H9 (cell line): ENCODE measurements around the gene EMC9. TPM values are rescaled to one million over a fixed set of nuclear protein-coding genes. Genes with fewer than 3 reads are reported as not detected.

Experiments used
- DNase-seq: peaks from one replicate; pipeline ENCODE4 v3.0.0-alpha.2; 2017
- H2AFZ ChIP-seq: one replicate; pipeline ENCODE4 v1.6.1; 2013; ENCODE audit warnings: mild to moderate bottlenecking, low read length, control low read depth, moderate library complexity
- H2AK5ac ChIP-seq: 2 replicates; pipeline ENCODE4 v1.6.1; 2013; ENCODE audit warnings: low read length, control low read depth, mixed read lengths; ENCODE audit not compliant: insufficient read length
- H2BK120ac ChIP-seq: one replicate; pipeline ENCODE4 v1.6.1; 2013; ENCODE audit warnings: low read depth, mild to moderate bottlenecking, low read length, control low read depth, inconsistent platforms; ENCODE audit not compliant: poor library complexity, severe bottlenecking
- H2BK12ac ChIP-seq: 2 replicates; pipeline ENCODE4 v1.6.1; 2013; ENCODE audit warnings: low read length, control low read depth, mixed read lengths, low read depth; ENCODE audit not compliant: insufficient read length
- H2BK15ac ChIP-seq: 2 replicates; pipeline ENCODE4 v1.6.1; 2013; ENCODE audit warnings: low read depth, low read length, control low read depth
- H2BK20ac ChIP-seq: one replicate; pipeline ENCODE4 v1.6.1; 2013; ENCODE audit warnings: low read depth, mild to moderate bottlenecking, low read length, control low read depth, inconsistent platforms; ENCODE audit not compliant: poor library complexity, severe bottlenecking
- H2BK5ac ChIP-seq: 2 replicates; pipeline ENCODE4 v1.6.1; 2013; ENCODE audit warnings: low read length, control low read depth, mixed read lengths; ENCODE audit not compliant: insufficient read length
- H3K14ac ChIP-seq: 2 replicates; pipeline ENCODE4 v1.6.1; 2013; ENCODE audit warnings: low read length, control low read depth; ENCODE audit not compliant: insufficient read depth
- H3K18ac ChIP-seq: 2 replicates; pipeline ENCODE4 v1.6.1; 2013; ENCODE audit warnings: low read depth, mild to moderate bottlenecking, mixed read lengths, low read length, control low read depth; ENCODE audit not compliant: insufficient read length
- H3K23ac ChIP-seq: 2 replicates; pipeline ENCODE4 v1.6.1; 2013; ENCODE audit warnings: low read length, control low read depth, mixed read lengths, low read depth; ENCODE audit not compliant: insufficient read length
- H3K23me2 ChIP-seq: 2 replicates; pipeline ENCODE4 v1.6.1; 2013; ENCODE audit warnings: low read depth, mild to moderate bottlenecking, mixed read lengths, low read length, control low read depth; ENCODE audit not compliant: insufficient read length, poor library complexity, severe bottlenecking
- H3K27ac ChIP-seq: 2 replicates; pipeline ENCODE4 v1.5.1; 2013; ENCODE audit warnings: low read length, control low read depth, mixed read lengths, low read depth; ENCODE audit not compliant: insufficient read length
- H3K27me3 ChIP-seq: 2 replicates; pipeline ENCODE4 v1.6.1; 2013; ENCODE audit warnings: low read length, control low read depth, inconsistent platforms; ENCODE audit not compliant: insufficient read depth
- H3K4ac ChIP-seq: 2 replicates; pipeline ENCODE4 v1.6.1; 2013; ENCODE audit warnings: low read depth, mild to moderate bottlenecking, control low read depth, inconsistent platforms, low read length, moderate library complexity
- H3K4me1 ChIP-seq: 2 replicates; pipeline ENCODE4 v1.6.1; 2013; ENCODE audit warnings: low read length, control low read depth, inconsistent platforms; ENCODE audit not compliant: insufficient read depth
- H3K4me2 ChIP-seq: 2 replicates; pipeline ENCODE4 v1.6.1; 2013; ENCODE audit warnings: low read length, control low read depth, mixed read lengths; ENCODE audit not compliant: insufficient read length, insufficient read depth
- H3K56ac ChIP-seq: 2 replicates; pipeline ENCODE4 v1.6.1; 2013; ENCODE audit warnings: low read depth, mild to moderate bottlenecking, mixed read lengths, low read length, control low read depth; ENCODE audit not compliant: insufficient read length
- H3K79me1 ChIP-seq: 2 replicates; pipeline ENCODE4 v1.6.1; 2013; ENCODE audit warnings: low read depth, mild to moderate bottlenecking, moderate library complexity, low read length, control low read depth, inconsistent platforms; ENCODE audit not compliant: insufficient read depth, poor library complexity, severe bottlenecking
- H3K79me2 ChIP-seq: 2 replicates; pipeline ENCODE4 v1.6.1; 2013; ENCODE audit warnings: low read length, control low read depth, inconsistent platforms; ENCODE audit not compliant: insufficient read depth
- H3K9ac ChIP-seq: 2 replicates; pipeline ENCODE4 v1.6.1; 2013; ENCODE audit warnings: low read length, control low read depth, mixed read lengths; ENCODE audit not compliant: insufficient read length; ENCODE audit errors: extremely low read depth
- H3K9me3 ChIP-seq: one replicate; pipeline ENCODE4 v1.6.1; 2013; ENCODE audit warnings: low read depth, low read length, inconsistent platforms; ENCODE audit not compliant: control insufficient read depth
- H3T11ph ChIP-seq: one replicate; pipeline ENCODE4 v1.6.1; 2013; ENCODE audit warnings: mild to moderate bottlenecking, low read length, control low read depth, inconsistent platforms
- H4K20me1 ChIP-seq: one replicate; pipeline ENCODE4 v1.6.1; 2013; ENCODE audit not compliant: control insufficient read depth, insufficient read length, insufficient read depth
- H4K5ac ChIP-seq: 2 replicates; pipeline ENCODE4 v1.6.1; 2013; ENCODE audit warnings: low read depth, mild to moderate bottlenecking, mixed read lengths, low read length, control low read depth; ENCODE audit not compliant: insufficient read length
- H4K8ac ChIP-seq: replicated peaks from 2 replicates; pipeline ENCODE4 v1.6.1; 2013; ENCODE audit warnings: low read length, control low read depth, mixed read lengths, low read depth; ENCODE audit not compliant: insufficient read length
- H4K91ac ChIP-seq: 2 replicates; pipeline ENCODE4 v1.6.1; 2013; ENCODE audit warnings: low read depth, mild to moderate bottlenecking, moderate library complexity, mixed read lengths, low read length, control low read depth; ENCODE audit not compliant: insufficient read length
- H3K27ac Mint-ChIP-seq, 3 experiments: 2 replicates in 2 of 3; 3 replicates in 1 of 3; pipeline ENCODE4 v1.8.0; 2020 to 2021; ENCODE audit warnings: mixed read lengths in 3 of 3, mild to moderate bottlenecking in 1 of 3, moderate library complexity in 1 of 3
- H3K27me3 Mint-ChIP-seq: 2 replicates; pipeline ENCODE4 v1.8.0; 2021; ENCODE audit warnings: low read depth, mild to moderate bottlenecking, moderate library complexity, mixed read lengths
- H3K36me3 Mint-ChIP-seq, 3 experiments: 2 replicates in 2 of 3; 3 replicates in 1 of 3; pipeline ENCODE4 v1.8.0; 2020 to 2021; ENCODE audit warnings: low read depth in 3 of 3, mixed read lengths in 3 of 3; ENCODE audit not compliant: insufficient read depth in 1 of 3
- H3K4me1 Mint-ChIP-seq, 2 experiments: 2 replicates each; pipeline ENCODE4 v1.8.0; 2020; ENCODE audit warnings: mixed read lengths in 2 of 2
- H3K4me3 Mint-ChIP-seq, 2 experiments: 2 replicates in 1 of 2; 3 replicates in 1 of 2; pipeline ENCODE4 v1.8.0; 2020 to 2021; ENCODE audit warnings: mild to moderate bottlenecking in 2 of 2, mixed read lengths in 2 of 2, moderate library complexity in 1 of 2
- H3K9me3 Mint-ChIP-seq, 2 experiments: 2 replicates in 1 of 2; 3 replicates in 1 of 2; pipeline ENCODE4 v1.8.0; 2020; ENCODE audit warnings: mild to moderate bottlenecking in 2 of 2, mixed read lengths in 2 of 2, moderate library complexity in 1 of 2
- WGBS: extraction: QIAGEN DNeasy Blood & Tissue Kit; methylation state at CpG from one replicate; pipeline ENCODE4 v1.1.7; 2013; ENCODE audit warnings: missing lambda C conversion rate, low lambda C conversion rate, mixed read lengths; ENCODE audit not compliant: insufficient read length; ENCODE audit errors: extremely low coverage; 5-methylcytosine and 5-hydroxymethylcytosine counted together
- total RNA-seq: library from RNA; stranded (reverse); gene quantifications from 2 replicates; pipeline ENCODE4 v1.2.1, GENCODE V29; 2021
- TF ChIP-seq, protein P1 (sequence below): fragments of 200-600 bp; sonication (generic); conservative IDR thresholded peaks from 3 replicates; pipeline ENCODE4 v1.8.0; 2021; ENCODE audit warnings: antibody characterized with exemption, mild to moderate bottlenecking

The EMC9 gene
- total RNA-seq, 1 experiment from 2014 or later = 52.9 TPM

DNA sequence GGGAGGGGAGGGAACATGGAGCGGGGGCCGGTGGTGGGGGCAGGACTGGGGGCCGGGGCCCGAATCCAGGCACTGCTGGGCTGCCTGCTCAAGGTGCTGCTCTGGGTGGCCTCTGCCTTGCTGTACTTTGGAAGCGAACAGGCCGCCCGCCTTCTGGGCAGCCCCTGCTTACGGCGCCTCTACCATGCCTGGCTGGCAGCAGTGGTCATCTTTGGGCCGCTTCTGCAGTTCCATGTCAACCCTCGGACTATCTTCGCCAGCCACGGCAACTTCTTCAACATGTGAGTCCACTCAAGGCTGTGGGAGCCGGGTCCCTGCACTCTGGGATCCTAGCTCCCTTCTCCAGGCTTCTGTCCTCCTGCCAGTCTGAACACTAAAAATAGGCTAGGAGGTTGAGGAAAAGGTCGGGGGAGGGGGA, 9.8 kb downstream of the EMC9 start:
- no peak overlapping the region for H2AFZ ChIP-seq
- H3K27ac Mint-ChIP-seq = peak overlapping the region in 1 of 3 experiments; percentile 50; a peak in 2 of 7 replicates
- H3K56ac ChIP-seq = no peak overlapping the region

More for the DNA sequence above, 9.8 kb downstream of the EMC9 start:
- H3K27ac ChIP-seq = no peak overlapping the region
- H3K27me3 ChIP-seq = no peaks in the 10 kb centered on the region
- H2AK5ac ChIP-seq = no peak overlapping the region
- H2BK15ac ChIP-seq = no peak overlapping the region
- peaks cover 6% of the 10 kb centered on the region for H3K23me2 ChIP-seq
- H3K23ac ChIP-seq = no peak overlapping the region
- H3K4me1 ChIP-seq = no peaks in the 10 kb centered on the region
- H2BK5ac ChIP-seq = no peak overlapping the region
- Mint-ChIP-seq H3K36me3 (no peaks in the 10 kb centered on the region; a peak in 1 of 7 replicates), H3K9me3 (0 out of 5 replicates have a peak, but pooled peaks cover 0 to 2% of the 10 kb centered on the region in 2 experiments), H3K4me1 (peaks cover 8 to 10% of the 10 kb centered on the region in 2 experiments), H3K4me3 (no peak overlapping the region), H3K27me3 (no peaks in the 10 kb centered on the region)
- no peak overlapping the region for H2BK20ac ChIP-seq
- no peak overlapping the region for H4K8ac ChIP-seq
- no peak for DNase-seq
- no peak overlapping the region for H3T11ph ChIP-seq
- H3K18ac ChIP-seq = no peak overlapping the region
- WGBS = no CpG with 5 or more reads among the region's 15 CpGs
- H4K5ac ChIP-seq = no peak overlapping the region
- no peaks in the 10 kb centered on the region for H3K79me1 ChIP-seq
- no peak overlapping the region for H4K91ac ChIP-seq
- TF ChIP-seq, protein P1, sequence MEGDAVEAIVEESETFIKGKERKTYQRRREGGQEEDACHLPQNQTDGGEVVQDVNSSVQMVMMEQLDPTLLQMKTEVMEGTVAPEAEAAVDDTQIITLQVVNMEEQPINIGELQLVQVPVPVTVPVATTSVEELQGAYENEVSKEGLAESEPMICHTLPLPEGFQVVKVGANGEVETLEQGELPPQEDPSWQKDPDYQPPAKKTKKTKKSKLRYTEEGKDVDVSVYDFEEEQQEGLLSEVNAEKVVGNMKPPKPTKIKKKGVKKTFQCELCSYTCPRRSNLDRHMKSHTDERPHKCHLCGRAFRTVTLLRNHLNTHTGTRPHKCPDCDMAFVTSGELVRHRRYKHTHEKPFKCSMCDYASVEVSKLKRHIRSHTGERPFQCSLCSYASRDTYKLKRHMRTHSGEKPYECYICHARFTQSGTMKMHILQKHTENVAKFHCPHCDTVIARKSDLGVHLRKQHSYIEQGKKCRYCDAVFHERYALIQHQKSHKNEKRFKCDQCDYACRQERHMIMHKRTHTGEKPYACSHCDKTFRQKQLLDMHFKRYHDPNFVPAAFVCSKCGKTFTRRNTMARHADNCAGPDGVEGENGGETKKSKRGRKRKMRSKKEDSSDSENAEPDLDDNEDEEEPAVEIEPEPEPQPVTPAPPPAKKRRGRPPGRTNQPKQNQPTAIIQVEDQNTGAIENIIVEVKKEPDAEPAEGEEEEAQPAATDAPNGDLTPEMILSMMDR = no peak
- no peaks in the 10 kb centered on the region for H3K9me3 ChIP-seq
- H3K4me2 ChIP-seq = no peak overlapping the region
- H3K4ac ChIP-seq = no peak overlapping the region
- H3K79me2 ChIP-seq = no peaks in the 10 kb centered on the region
- H4K20me1 ChIP-seq = no peaks in the 10 kb centered on the region
- no peak overlapping the region for H2BK12ac ChIP-seq
- no peak overlapping the region for H3K14ac ChIP-seq
- H2BK120ac ChIP-seq = no peak overlapping the region
- no peak overlapping the region for H3K9ac ChIP-seq
